AML-193 (cell line): Measurements from ENCODE around the gene ARMC3.
A peak's percentile ranks its signal among the peaks of the same experiment; 100 is the strongest.

ENCODE experiments used
- DNase-seq, 2 experiments: peaks; one replicate each; lab custom pipeline; 2025; lab: John Stamatoyannopoulos, UW

The ARMC3 gene

GRCh38 chr10:23078114-23078513 is 150.3 kb downstream of the ARMC3 start:
- no peak for DNase-seq

GRCh38 chr10:23079700-23080099 is 151.8 kb downstream of the ARMC3 start:
- DNase-seq, result no peak

- DNase-seq, result no peak
These were observed 152.4 kb downstream of the ARMC3 start for GRCh38 chr10:23080262-23080661.

- no peak for DNase-seq
These were observed 153.4 kb downstream of the ARMC3 start for GRCh38 chr10:23081221-23081750.

GRCh38 chr10:23081891-23082290 is 154.0 kb downstream of the ARMC3 start:
- peak; percentile 25 to 45 for DNase-seq
